Measurements from ENCODE around the gene SLC43A2. TPM values are rescaled to one million over a fixed set of nuclear protein-coding genes. Genes with fewer than 3 reads are reported as not detected.
A peak's percentile ranks its signal among the peaks of the same experiment; 100 is the strongest.
"Not testable (repeated sequence)": the region's sequence is repeated elsewhere in the genome, so short reads cannot be mapped to it uniquely, and the experiment has no call there.

The SLC43A2 gene
- total RNA-seq, 1 experiment from 2014 or later = 5.6 TPM

- no peaks in the 10 kb centered on the region for H3K27me3 Mint-ChIP-seq (ENCODE audit: insufficient read depth, unreplicated experiment)
- no peaks in the 10 kb centered on the region for H3K9me3 Mint-ChIP-seq (ENCODE audit: unreplicated experiment)
- peaks cover 89% of the 10 kb centered on the region for H3K36me3 Mint-ChIP-seq (ENCODE audit: insufficient read depth, unreplicated experiment)
- intact Hi-C loops (cut with micrococcal nuclease) = no loop called here
- ChIA-PET POLR2A (interaction anchor here (0.9 to 1.5 kb wide), 2 partner anchors 12 to 24 kb away, joined by 3 to 4 read pairs; no protein-coding TSS in a partner anchor), CTCF (interaction anchor here (0.7 to 1.2 kb wide), 4 partner anchors 12 to 168 kb away, joined by 3 to 4 read pairs (median 3); no protein-coding TSS in a partner anchor)
- no peak for DNase-seq (ENCODE audit: unreplicated experiment)
- H3K27ac Mint-ChIP-seq (ENCODE audit: low read depth, unreplicated experiment) = no peak overlapping the region
- peaks cover 9% of the 10 kb centered on the region for H3K4me1 Mint-ChIP-seq (ENCODE audit: insufficient read depth, unreplicated experiment)
- no TSS peak for BruUV-seq (replicated peaks)
- H3K4me3 Mint-ChIP-seq (ENCODE audit: unreplicated experiment) = no peak overlapping the region
- TF ChIP-seq CTCF (IDR thresholded peaks at IDR 0.05; ENCODE audit: unreplicated experiment) = no peak
These were observed 94.8 kb downstream of the SLC43A2 start for GRCh38 chr17:1533661-1534325.

- Mint-ChIP-seq H3K4me1 (ENCODE audit: insufficient read depth, unreplicated experiment) (peaks cover 9% of the 10 kb centered on the region), H3K36me3 (ENCODE audit: insufficient read depth, unreplicated experiment) (peaks cover 87% of the 10 kb centered on the region), H3K9me3 (ENCODE audit: unreplicated experiment) (no peaks in the 10 kb centered on the region), H3K4me3 (ENCODE audit: unreplicated experiment) (no peak overlapping the region), H3K27me3 (ENCODE audit: insufficient read depth, unreplicated experiment) (no peaks in the 10 kb centered on the region), H3K27ac (ENCODE audit: low read depth, unreplicated experiment) (no peak overlapping the region)
- CTCF ChIA-PET = interaction anchor here (0.6 to 1.2 kb wide), 6 partner anchors 13 to 168 kb away, joined by 3 to 4 read pairs (median 3); no protein-coding TSS in a partner anchor
- intact Hi-C loops (cut with micrococcal nuclease) = no loop called here
- POLR2A ChIA-PET = interaction anchor here (0.9 to 1.5 kb wide), 2 partner anchors 13 to 25 kb away, joined by 3 to 4 read pairs; no protein-coding TSS in a partner anchor
- DNase-seq (ENCODE audit: unreplicated experiment) = peak; percentile 15
- BruUV-seq (replicated peaks) = no TSS peak
- peak; percentile 17 for TF ChIP-seq CTCF (IDR thresholded peaks at IDR 0.05; ENCODE audit: unreplicated experiment)
These were observed 95.6 kb downstream of the SLC43A2 start for GRCh38 chr17:1532836-1533602.

- Mint-ChIP-seq H3K27me3 (ENCODE audit: insufficient read depth, unreplicated experiment) (no peaks in the 10 kb centered on the region), H3K9me3 (ENCODE audit: unreplicated experiment) (no peaks in the 10 kb centered on the region), H3K4me3 (ENCODE audit: unreplicated experiment) (no peak overlapping the region), H3K36me3 (ENCODE audit: insufficient read depth, unreplicated experiment) (peaks cover 81% of the 10 kb centered on the region), H3K27ac (ENCODE audit: low read depth, unreplicated experiment) (peak overlapping the region; percentile 28), H3K4me1 (ENCODE audit: insufficient read depth, unreplicated experiment) (peaks cover 9% of the 10 kb centered on the region)
- POLR2A ChIA-PET = interaction anchor here (1.4 kb wide), 1 partner anchor 13 kb away, joined by 5 read pairs; the partner anchor contains the start of gene INPP5K
- CTCF ChIA-PET = interaction anchor here (0.8 kb wide), 1 partner anchor 9 kb away, joined by 6 read pairs; no protein-coding TSS in a partner anchor
- no TSS peak for BruUV-seq (replicated peaks)
- no peak for DNase-seq (ENCODE audit: unreplicated experiment)
- intact Hi-C loops (cut with micrococcal nuclease) = no loop called here
- no peak for TF ChIP-seq CTCF (IDR thresholded peaks at IDR 0.05; ENCODE audit: unreplicated experiment)
These were observed 98.8 kb downstream of the SLC43A2 start for GRCh38 chr17:1529863-1530262.

GRCh38 chr17:1526876-1527275 is 101.8 kb downstream of the SLC43A2 start:
- H3K4me3 Mint-ChIP-seq (ENCODE audit: unreplicated experiment); H3K4me1 Mint-ChIP-seq (ENCODE audit: insufficient read depth, unreplicated experiment); H3K27me3 Mint-ChIP-seq (ENCODE audit: insufficient read depth, unreplicated experiment); H3K27ac Mint-ChIP-seq (ENCODE audit: low read depth, unreplicated experiment); BruUV-seq (replicated peaks); DNase-seq (ENCODE audit: unreplicated experiment); H3K9me3 Mint-ChIP-seq (ENCODE audit: unreplicated experiment); intact Hi-C loops (cut with micrococcal nuclease): not testable (repeated sequence)
- H3K36me3 Mint-ChIP-seq (ENCODE audit: insufficient read depth, unreplicated experiment) = peaks cover 79% of the 10 kb centered on the region
- POLR2A ChIA-PET = interaction anchor here (2.4 kb wide), 1 partner anchor 10 kb away, joined by 13 read pairs; the partner anchor contains the start of gene INPP5K
- CTCF ChIA-PET = interaction anchor here (0.8 to 1.2 kb wide), 2 partner anchors 15 to 162 kb away, joined by 3 to 4 read pairs; no protein-coding TSS in a partner anchor
